ENCODE measurements around the gene IPO7. TPM values are rescaled to one million over a fixed set of nuclear protein-coding genes. Genes with fewer than 3 reads are reported as not detected.
"Not testable (repeated sequence)": the region's sequence is repeated elsewhere in the genome, so short reads cannot be mapped to it uniquely, and the experiment has no call there.

IPO7 gene
- total and polyA plus RNA-seq, 4 donors: 6.4 to 47.1 (median 32.2) TPM

- TF ChIP-seq ATF3 (IDR thresholded peaks at IDR 0.05) (no peak), REST (IDR thresholded peaks at IDR 0.05) (no peak)
These were observed 13.6 kb downstream of the IPO7 start (continued) for GRCh38 chr11:9397746-9398680.

- TF ChIP-seq REST (IDR thresholded peaks at IDR 0.05) (no peak), FOXA2 (IDR thresholded peaks at IDR 0.05) (no peak), HNF4A (conservative IDR thresholded peaks at IDR 0.05) (no peak), GABPA (IDR thresholded peaks at IDR 0.05 in 1 of 2, conservative IDR thresholded peaks at IDR 0.05 in 1 of 2) (no peak), TAF1 (conservative IDR thresholded peaks at IDR 0.05) (no peak), HNF4G (IDR thresholded peaks at IDR 0.05) (no peak), CTCF (IDR thresholded peaks at IDR 0.05; ENCODE audit: low read depth, low read length, missing input control) (no peak), EGR1 (IDR thresholded peaks at IDR 0.05; ENCODE audit: low read depth in 2 of 2) (no peak), YY1 (IDR thresholded peaks at IDR 0.05) (no peak), RXRA (IDR thresholded peaks at IDR 0.05) (no peak), JUND (IDR thresholded peaks at IDR 0.05) (no peak), MAX (IDR thresholded peaks at IDR 0.05) (no peak), NR2F2 (IDR thresholded peaks at IDR 0.05) (no peak), FOXA1 (IDR thresholded peaks at IDR 0.05) (no peak), SP1 (IDR thresholded peaks at IDR 0.05) (no peak), ZBTB33 (IDR thresholded peaks at IDR 0.05) (no peak)
- no peak for DNase-seq (ENCODE audit: low spot score)
- Histone ChIP-seq H3K4me1 (ENCODE audit: control insufficient read depth in 4 of 4, insufficient read depth in 4 of 4, low read length in 3 of 4) (peaks cover 0 to 3% (median 0%) of the 10 kb centered on the region in 4 donors), H3K36me3 (ENCODE audit: control insufficient read depth in 4 of 4, insufficient read depth in 3 of 4, low read depth in 1 of 4, low read length in 3 of 4) (peaks cover 0 to 4% (median under 1%) of the 10 kb centered on the region in 4 donors), H3K9ac (ENCODE audit: low read depth in 1 of 2, low read length in 2 of 2) (no peak overlapping the region), H3K9me3 (ENCODE audit: control insufficient read depth in 4 of 4, low read length in 3 of 4) (no peaks in the 10 kb centered on the region), H3K27ac (ENCODE audit: low read depth in 1 of 2, low read length in 2 of 2) (no peak overlapping the region), H3K4me3 (ENCODE audit: low read depth in 1 of 3, low read length in 3 of 3) (no peak overlapping the region), H3K27me3 (ENCODE audit: control insufficient read depth in 4 of 4, insufficient read depth in 4 of 4, low read length in 3 of 4) (no peaks in the 10 kb centered on the region)
These were observed 15.0 kb downstream of the IPO7 start for GRCh38 chr11:9399466-9399865.

GRCh38 chr11:9401884-9402283, 17.4 kb downstream of the IPO7 start:
- not testable (repeated sequence) for H3K4me3 ChIP-seq (ENCODE audit: low read depth in 1 of 3, low read length in 3 of 3); H3K27me3 ChIP-seq (ENCODE audit: control insufficient read depth in 4 of 4, insufficient read depth in 4 of 4, low read length in 3 of 4); H3K9ac ChIP-seq (ENCODE audit: low read depth in 1 of 2, low read length in 2 of 2); H3K9me3 ChIP-seq (ENCODE audit: control insufficient read depth in 4 of 4, low read length in 3 of 4); H3K4me1 ChIP-seq (ENCODE audit: control insufficient read depth in 4 of 4, insufficient read depth in 4 of 4, low read length in 3 of 4); DNase-seq (ENCODE audit: low spot score); H3K36me3 ChIP-seq (ENCODE audit: control insufficient read depth in 4 of 4, insufficient read depth in 3 of 4, low read depth in 1 of 4, low read length in 3 of 4); H3K27ac ChIP-seq (ENCODE audit: low read depth in 1 of 2, low read length in 2 of 2)
- WGBS: 86% methylated on average over 8 of the region's 8 CpGs
